WTC11 (cell line): Measurements from ENCODE around the gene NAA40. TPM values are rescaled to one million over a fixed set of nuclear protein-coding genes. Genes with fewer than 3 reads are reported as not detected.

Experiments used
- ATAC-seq: fragments of 200-7000 bp; cut with Tn5 transposase; 2 replicates; pipeline ENCODE4 v1.10.0; 2021; ENCODE audit warnings: mild to moderate bottlenecking, moderate library complexity
- CTCF ChIA-PET: fragments of 300-600 bp; sonication (Branson Sonifier 250); formaldehyde crosslinking; loops from one replicate; lab custom pipeline; 2021; ENCODE audit warnings: antibody characterized with exemption; lab: Charles Lee
- POLR2A ChIA-PET: fragments of 350-600 bp; sonication (Branson Sonifier 250); formaldehyde crosslinking; loops from one replicate; lab custom pipeline; 2021; ENCODE audit warnings: antibody characterized with exemption; lab: Charles Lee
- DNase-seq: peaks from one replicate; pipeline ENCODE4 v3.0.0; 2021; ENCODE audit warnings: low spot score
- H3K27ac Mint-ChIP-seq: 2 replicates; pipeline ENCODE4 v1.8.0; 2021; ENCODE audit warnings: mixed read lengths
- H3K27me3 Mint-ChIP-seq: 2 replicates; pipeline ENCODE4 v1.8.0; 2021; ENCODE audit warnings: low read depth, mild to moderate bottlenecking, moderate library complexity, mixed read lengths
- H3K36me3 Mint-ChIP-seq: 2 replicates; pipeline ENCODE4 v1.8.0; 2021; ENCODE audit warnings: mixed read lengths
- H3K4me1 Mint-ChIP-seq: 2 replicates; pipeline ENCODE4 v1.8.0; 2022; ENCODE audit warnings: mixed read lengths
- H3K4me3 Mint-ChIP-seq: 2 replicates; pipeline ENCODE4 v1.8.0; 2021; ENCODE audit warnings: mild to moderate bottlenecking, moderate library complexity, mixed read lengths
- H3K9me3 Mint-ChIP-seq: 2 replicates; pipeline ENCODE4 v1.8.0; 2021; ENCODE audit warnings: mixed read lengths
- AFF4 ChIP-seq: sonication (generic); formaldehyde crosslinking; IDR thresholded peaks from 2 replicates; pipeline ENCODE4 v1.8.1; 2023; ENCODE audit warnings: mild to moderate bottlenecking, missing genetic modification reagents, borderline replicate concordance
- CBFB ChIP-seq: sonication (generic); formaldehyde crosslinking; IDR thresholded peaks from 2 replicates; pipeline ENCODE4 v1.8.1; 2022; ENCODE audit warnings: mild to moderate bottlenecking, low read depth, missing genetic modification reagents
- CDX4 ChIP-seq: fragments of 250-450 bp; sonication (Bioruptor Pico); IDR thresholded peaks from 2 replicates; pipeline ENCODE4 v1.9.0; 2021; ENCODE audit warnings: moderate library complexity, mild to moderate bottlenecking, inconsistent platforms, borderline replicate concordance
- E2F5 ChIP-seq: sonication (generic); formaldehyde crosslinking; IDR thresholded peaks from 2 replicates; pipeline ENCODE4 v1.8.1; 2022; ENCODE audit warnings: mild to moderate bottlenecking, moderate library complexity, missing genetic modification reagents
- HMGA2 ChIP-seq: fragments of 250-450 bp; sonication (Bioruptor Pico); IDR thresholded peaks from 2 replicates; pipeline ENCODE4 v1.4.0; 2021; ENCODE audit warnings: mild to moderate bottlenecking, moderate library complexity
- JAZF1 ChIP-seq: fragments of 250-450 bp; sonication (Bioruptor Pico); IDR thresholded peaks from 2 replicates; pipeline ENCODE4 v1.9.0; 2021; ENCODE audit warnings: moderate library complexity, mild to moderate bottlenecking, inconsistent platforms
- NR1H2 ChIP-seq: sonication (generic); formaldehyde crosslinking; IDR thresholded peaks from 2 replicates; pipeline ENCODE4 v1.9.0; 2021; ENCODE audit warnings: mild to moderate bottlenecking, moderate library complexity, missing genetic modification reagents
- SMAD3 ChIP-seq: sonication (generic); formaldehyde crosslinking; IDR thresholded peaks from 2 replicates; pipeline ENCODE4 v1.8.0; 2022; ENCODE audit warnings: missing genetic modification reagents, mild to moderate bottlenecking, borderline replicate concordance
- SP1 ChIP-seq: sonication (generic); formaldehyde crosslinking; conservative IDR thresholded peaks from 2 replicates; pipeline ENCODE4 v1.8.1; 2022; ENCODE audit warnings: missing genetic modification reagents
- TCF7 ChIP-seq: sonication (generic); formaldehyde crosslinking; IDR thresholded peaks from 2 replicates; pipeline ENCODE4 v1.8.0; 2022; ENCODE audit warnings: mild to moderate bottlenecking, low read depth, missing genetic modification reagents, moderate library complexity
- TP53 ChIP-seq: sonication (generic); formaldehyde crosslinking; IDR thresholded peaks from 2 replicates; pipeline ENCODE4 v1.8.1; 2023; ENCODE audit warnings: mild to moderate bottlenecking, missing genetic modification reagents
- ZMAT4 ChIP-seq: fragments of 250-450 bp; sonication (Bioruptor Pico); IDR thresholded peaks from 2 replicates; pipeline ENCODE4 v1.9.0; 2021; ENCODE audit warnings: mild to moderate bottlenecking
- ZNF232 ChIP-seq: sonication (generic); formaldehyde crosslinking; IDR thresholded peaks from 2 replicates; pipeline ENCODE4 v1.8.0; 2022; ENCODE audit warnings: mild to moderate bottlenecking, missing genetic modification reagents
- ZNF281 ChIP-seq: sonication (generic); formaldehyde crosslinking; IDR thresholded peaks from 2 replicates; pipeline ENCODE4 v1.8.0; 2023; ENCODE audit warnings: mild to moderate bottlenecking, missing genetic modification reagents
- ZNF423 ChIP-seq: fragments of 250-450 bp; sonication (Bioruptor Pico); IDR thresholded peaks from 2 replicates; pipeline ENCODE4 v2.1.2; 2022; ENCODE audit warnings: mild to moderate bottlenecking, moderate library complexity
- total RNA-seq: library from RNA; stranded (reverse); gene quantifications from 3 replicates; pipeline ENCODE4 v1.2.3, GENCODE V29; 2021
- TF ChIP-seq, protein P1 (sequence below): sonication (generic); formaldehyde crosslinking; IDR thresholded peaks from 2 replicates; pipeline ENCODE4 v1.8.0; 2022; ENCODE audit warnings: missing genetic modification reagents
- TF ChIP-seq, protein P2 (sequence below): sonication (generic); formaldehyde crosslinking; IDR thresholded peaks from 2 replicates; pipeline ENCODE4 v1.8.1; 2022; ENCODE audit warnings: missing genetic modification reagents, borderline replicate concordance

NAA40 gene
- total RNA-seq, 1 experiment from 2014 or later, result 31.8 TPM

GRCh38 chr11:63916837-63917691 lies 21.7 kb upstream of the NAA40 start, which contains the start of gene RCOR2 (continued):
- TF ChIP-seq, protein P1, sequence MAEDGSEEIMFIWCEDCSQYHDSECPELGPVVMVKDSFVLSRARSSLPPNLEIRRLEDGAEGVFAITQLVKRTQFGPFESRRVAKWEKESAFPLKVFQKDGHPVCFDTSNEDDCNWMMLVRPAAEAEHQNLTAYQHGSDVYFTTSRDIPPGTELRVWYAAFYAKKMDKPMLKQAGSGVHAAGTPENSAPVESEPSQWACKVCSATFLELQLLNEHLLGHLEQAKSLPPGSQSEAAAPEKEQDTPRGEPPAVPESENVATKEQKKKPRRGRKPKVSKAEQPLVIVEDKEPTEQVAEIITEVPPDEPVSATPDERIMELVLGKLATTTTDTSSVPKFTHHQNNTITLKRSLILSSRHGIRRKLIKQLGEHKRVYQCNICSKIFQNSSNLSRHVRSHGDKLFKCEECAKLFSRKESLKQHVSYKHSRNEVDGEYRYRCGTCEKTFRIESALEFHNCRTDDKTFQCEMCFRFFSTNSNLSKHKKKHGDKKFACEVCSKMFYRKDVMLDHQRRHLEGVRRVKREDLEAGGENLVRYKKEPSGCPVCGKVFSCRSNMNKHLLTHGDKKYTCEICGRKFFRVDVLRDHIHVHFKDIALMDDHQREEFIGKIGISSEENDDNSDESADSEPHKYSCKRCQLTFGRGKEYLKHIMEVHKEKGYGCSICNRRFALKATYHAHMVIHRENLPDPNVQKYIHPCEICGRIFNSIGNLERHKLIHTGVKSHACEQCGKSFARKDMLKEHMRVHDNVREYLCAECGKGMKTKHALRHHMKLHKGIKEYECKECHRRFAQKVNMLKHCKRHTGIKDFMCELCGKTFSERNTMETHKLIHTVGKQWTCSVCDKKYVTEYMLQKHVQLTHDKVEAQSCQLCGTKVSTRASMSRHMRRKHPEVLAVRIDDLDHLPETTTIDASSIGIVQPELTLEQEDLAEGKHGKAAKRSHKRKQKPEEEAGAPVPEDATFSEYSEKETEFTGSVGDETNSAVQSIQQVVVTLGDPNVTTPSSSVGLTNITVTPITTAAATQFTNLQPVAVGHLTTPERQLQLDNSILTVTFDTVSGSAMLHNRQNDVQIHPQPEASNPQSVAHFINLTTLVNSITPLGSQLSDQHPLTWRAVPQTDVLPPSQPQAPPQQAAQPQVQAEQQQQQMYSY (CRISPR knock-in tag), result no peak
- TF ChIP-seq ZMAT4 (CRISPR knock-in tag) (no peak), JAZF1 (CRISPR knock-in tag) (no peak), SMAD3 (no peak), TP53 (no peak; the same call in 1 of the 2 replicates), SP1 (CRISPR knock-in tag) (peak; percentile 77), ZNF232 (CRISPR knock-in tag) (no peak), E2F5 (CRISPR knock-in tag) (no peak), CDX4 (CRISPR knock-in tag) (no peak)

DNA sequence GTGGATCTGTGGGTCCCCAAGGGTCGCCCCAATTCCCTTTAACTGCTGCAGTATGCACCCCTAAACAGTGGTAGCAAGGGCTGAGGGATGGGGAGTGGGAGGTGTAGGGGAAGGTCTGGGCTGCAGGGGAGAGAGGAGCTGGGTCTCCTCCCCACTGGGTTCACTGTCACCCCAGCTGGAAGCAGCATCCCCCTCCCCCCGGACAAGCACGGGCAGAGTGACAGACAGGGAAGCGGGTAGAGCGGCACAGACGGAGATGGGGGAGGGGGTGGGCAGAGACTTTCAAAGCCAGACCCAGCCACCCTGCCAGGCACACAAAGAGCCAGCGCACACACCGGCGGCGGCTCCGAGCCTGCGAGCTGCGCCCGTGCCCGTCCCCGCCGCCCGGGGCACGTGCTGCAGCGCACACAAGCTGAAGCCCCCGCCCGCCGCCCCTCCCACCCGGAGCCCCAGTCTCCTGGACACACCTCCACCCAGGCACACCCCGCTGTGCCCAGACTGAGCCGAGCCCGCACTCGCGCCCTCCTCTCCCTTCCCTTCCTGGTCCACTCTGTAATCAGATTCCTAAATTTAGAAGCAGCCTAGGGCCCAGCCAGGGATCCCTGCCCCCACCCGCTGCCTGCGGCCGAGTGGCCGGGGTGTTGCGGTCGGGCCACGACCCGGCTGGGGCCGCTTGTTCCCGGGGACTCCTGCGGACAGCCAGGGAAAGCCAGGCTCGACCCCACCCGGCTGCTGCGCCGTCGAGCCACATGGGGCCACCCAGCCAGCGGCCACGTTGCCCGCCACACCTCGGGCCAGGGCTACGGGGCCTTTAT lies 20.9 kb upstream of the NAA40 start:
- peak; percentile 11 for ATAC-seq
- no peaks in the 10 kb centered on the region; the same call in 1 of the 2 replicates for H3K9me3 Mint-ChIP-seq
- H3K4me1 Mint-ChIP-seq, result peaks cover 23% of the 10 kb centered on the region
- H3K4me3 Mint-ChIP-seq, result peak overlapping the region; percentile 77
- peak; percentile 89 for DNase-seq
- peaks cover 11% of the 10 kb centered on the region for H3K36me3 Mint-ChIP-seq
- peak overlapping the region; percentile 99 for H3K27ac Mint-ChIP-seq
- CTCF ChIA-PET, result interaction anchor here (0.7 to 6.6 kb wide), 21 partner anchors 9 to 235 kb away, joined by 3 to 103 read pairs (median 5); partner anchors contain the start of genes COX8A, MARK2, NAA40 and ZFTA
- POLR2A ChIA-PET, result interaction anchor here (0.7 to 4.2 kb wide), 20 partner anchors 8 to 308 kb away, joined by 3 to 24 read pairs (median 4); partner anchors contain the start of genes MARK2, NAA40, NUDT22 and RTN3
- H3K27me3 Mint-ChIP-seq, result peaks cover 1% of the 10 kb centered on the region; the same call in 1 of the 2 replicates
- TF ChIP-seq NR1H2 (CRISPR knock-in tag) (no peak), ZNF281 (CRISPR knock-in tag) (peak; percentile 71), HMGA2 (CRISPR knock-in tag) (no peak), AFF4 (CRISPR knock-in tag) (no peak), CBFB (CRISPR knock-in tag) (no peak), TCF7 (CRISPR knock-in tag) (no peak), ZNF423 (CRISPR knock-in tag) (peak; percentile 1; the same call in 1 of the 2 replicates)
- TF ChIP-seq, protein P2, sequence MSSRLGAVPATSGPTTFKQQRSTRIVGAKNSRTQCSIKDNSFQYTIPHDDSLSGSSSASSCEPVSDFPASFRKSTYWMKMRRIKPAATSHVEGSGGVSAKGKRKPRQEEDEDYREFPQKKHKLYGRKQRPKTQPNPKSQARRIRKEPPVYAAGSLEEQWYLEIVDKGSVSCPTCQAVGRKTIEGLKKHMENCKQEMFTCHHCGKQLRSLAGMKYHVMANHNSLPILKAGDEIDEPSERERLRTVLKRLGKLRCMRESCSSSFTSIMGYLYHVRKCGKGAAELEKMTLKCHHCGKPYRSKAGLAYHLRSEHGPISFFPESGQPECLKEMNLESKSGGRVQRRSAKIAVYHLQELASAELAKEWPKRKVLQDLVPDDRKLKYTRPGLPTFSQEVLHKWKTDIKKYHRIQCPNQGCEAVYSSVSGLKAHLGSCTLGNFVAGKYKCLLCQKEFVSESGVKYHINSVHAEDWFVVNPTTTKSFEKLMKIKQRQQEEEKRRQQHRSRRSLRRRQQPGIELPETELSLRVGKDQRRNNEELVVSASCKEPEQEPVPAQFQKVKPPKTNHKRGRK (CRISPR knock-in tag), result no peak
